ENCODE data around the gene SRSF1. TPM values are rescaled to one million over a fixed set of nuclear protein-coding genes. Genes with fewer than 3 reads are reported as not detected.

SRSF1 gene
- total RNA-seq, 1 donor from 2014 or later, result 92.4 TPM

GRCh38 chr17:57999010-57999495, 8.0 kb downstream of the SRSF1 start:
- no peak for TF ChIP-seq CTCF (IDR thresholded peaks at IDR 0.05; ENCODE audit: borderline replicate concordance)
- Histone ChIP-seq H3K27ac (replicated peaks) (peak overlapping the region; percentile 16), H3K4me1 (peaks cover 60% of the 10 kb centered on the region), H3K9me3 (replicated peaks) (no peaks in the 10 kb centered on the region), H3K27me3 (ENCODE audit: low read depth) (no peaks in the 10 kb centered on the region), H3K36me3 (peaks cover 45% of the 10 kb centered on the region), H3K4me3 (no peak overlapping the region)
- DNase-seq, result no peak
- intact Hi-C loops (cut with micrococcal nuclease), result no loop called here

GRCh38 chr17:57997085-57997809, 9.8 kb downstream of the SRSF1 start:
- no peaks in the 10 kb centered on the region for H3K27me3 ChIP-seq (ENCODE audit: low read depth)
- H3K4me1 ChIP-seq, result peaks cover 60% of the 10 kb centered on the region

GRCh38 chr17:57995076-57995956, 11.7 kb downstream of the SRSF1 start:
- TF ChIP-seq CTCF (IDR thresholded peaks at IDR 0.05; ENCODE audit: borderline replicate concordance), result peak; percentile 76
- Histone ChIP-seq H3K4me3 (no peak overlapping the region), H3K36me3 (peaks cover 15% of the 10 kb centered on the region), H3K27ac (replicated peaks) (peak overlapping the region; percentile 99), H3K4me1 (peaks cover 60% of the 10 kb centered on the region), H3K9me3 (replicated peaks) (no peaks in the 10 kb centered on the region), H3K27me3 (ENCODE audit: low read depth) (no peaks in the 10 kb centered on the region)
- DNase-seq, result peak; percentile 37
- intact Hi-C loops (cut with micrococcal nuclease), result no loop called here

More at GRCh38 chr17:57997085-57997809, 9.8 kb downstream of the SRSF1 start:
- Histone ChIP-seq H3K4me3 (no peak overlapping the region), H3K9me3 (replicated peaks) (no peaks in the 10 kb centered on the region), H3K36me3 (peaks cover 27% of the 10 kb centered on the region), H3K27ac (replicated peaks) (no peak overlapping the region)
- DNase-seq, result no peak
- intact Hi-C loops (cut with micrococcal nuclease), result loop anchor here (2.0 kb wide), 1 partner anchor 138 kb away; no protein-coding TSS in a partner anchor
- TF ChIP-seq CTCF (IDR thresholded peaks at IDR 0.05; ENCODE audit: borderline replicate concordance), result no peak

- intact Hi-C loops (cut with micrococcal nuclease), result no loop called here
- DNase-seq, result no peak
- H3K27me3 ChIP-seq (ENCODE audit: low read depth), result no peaks in the 10 kb centered on the region
- peak overlapping the region; percentile 99 for H3K27ac ChIP-seq (replicated peaks)
- H3K9me3 ChIP-seq (replicated peaks), result no peaks in the 10 kb centered on the region
- no peak for TF ChIP-seq CTCF (IDR thresholded peaks at IDR 0.05; ENCODE audit: borderline replicate concordance)
- peaks cover 10% of the 10 kb centered on the region for H3K36me3 ChIP-seq
- H3K4me3 ChIP-seq, result no peak overlapping the region
- H3K4me1 ChIP-seq, result peaks cover 61% of the 10 kb centered on the region
Observed at GRCh38 chr17:57994436-57994835, 12.6 kb downstream of the SRSF1 start.

GRCh38 chr17:57993471-57994365, 13.3 kb downstream of the SRSF1 start:
- Histone ChIP-seq H3K27me3 (ENCODE audit: low read depth) (no peaks in the 10 kb centered on the region), H3K27ac (replicated peaks) (peak overlapping the region; percentile 99), H3K9me3 (replicated peaks) (no peaks in the 10 kb centered on the region), H3K36me3 (peaks cover 10% of the 10 kb centered on the region), H3K4me3 (no peak overlapping the region), H3K4me1 (peaks cover 67% of the 10 kb centered on the region)
- intact Hi-C loops (cut with micrococcal nuclease), result no loop called here
- DNase-seq, result no peak
- TF ChIP-seq CTCF (IDR thresholded peaks at IDR 0.05; ENCODE audit: borderline replicate concordance), result no peak

All from left ventricle myocardium inferior (tissue), 1 donor.